Vagina (tissue), 2 donors: ENCODE measurements around the gene RNF212B.
"Not testable (repeated sequence)": the region's sequence is repeated elsewhere in the genome, so short reads cannot be mapped to it uniquely, and the experiment has no call there.

ENCODE experiments used
- POLR2A ChIP-seq, 2 donors: fragments of 450-650 bp; IDR thresholded peaks; one replicate each; pipeline ENCODE4 v1.6.1; 2017; ENCODE audit warnings: antibody characterized with exemption in 2 of 2, mild to moderate bottlenecking in 2 of 2, moderate library complexity in 2 of 2
- TF ChIP-seq, protein P1 (sequence below), 3 experiments: fragments of 450-650 bp in 2 of 3; fragments of 200-600 bp in 1 of 3; sonication (generic) in 1 of 3; IDR thresholded peaks; one replicate each; pipeline ENCODE4 v1.5.1; 2017 to 2019; ENCODE audit warnings: antibody characterized with exemption in 3 of 3, mild to moderate bottlenecking in 2 of 3, moderate library complexity in 2 of 3

DNA sequence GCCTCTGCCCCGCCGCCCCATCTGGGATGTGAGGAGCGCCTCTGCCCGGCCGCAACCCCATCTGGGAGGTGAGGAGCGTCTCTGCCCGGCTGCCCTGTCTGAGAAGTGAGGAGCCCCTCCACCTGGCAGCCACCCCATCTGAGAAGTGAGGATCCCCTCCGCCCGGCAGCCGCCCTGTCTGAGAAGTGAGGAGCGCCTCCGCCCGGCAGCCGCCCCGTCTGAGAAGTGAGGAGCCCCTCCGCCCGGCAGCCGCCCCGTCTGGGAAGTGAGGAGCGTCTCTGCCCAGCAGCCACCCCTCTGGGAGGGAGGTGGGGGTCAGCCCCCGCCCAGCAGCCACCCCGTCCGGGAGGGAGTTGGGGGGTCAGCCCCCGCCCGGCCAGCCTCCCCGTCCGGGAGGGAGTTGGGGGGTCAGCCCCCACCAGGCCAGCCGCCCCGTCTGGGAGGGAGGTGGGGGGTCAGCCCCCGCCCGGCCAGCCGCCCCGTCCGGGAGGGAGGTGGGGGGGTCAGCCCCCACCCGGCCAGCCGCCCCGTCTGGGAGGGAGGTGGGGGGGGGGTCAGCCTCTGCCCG, 5.4 kb upstream of the RNF212B start:
- TF ChIP-seq POLR2A (IDR thresholded peaks at IDR 0.05): not testable (repeated sequence)
- TF ChIP-seq, protein P1, sequence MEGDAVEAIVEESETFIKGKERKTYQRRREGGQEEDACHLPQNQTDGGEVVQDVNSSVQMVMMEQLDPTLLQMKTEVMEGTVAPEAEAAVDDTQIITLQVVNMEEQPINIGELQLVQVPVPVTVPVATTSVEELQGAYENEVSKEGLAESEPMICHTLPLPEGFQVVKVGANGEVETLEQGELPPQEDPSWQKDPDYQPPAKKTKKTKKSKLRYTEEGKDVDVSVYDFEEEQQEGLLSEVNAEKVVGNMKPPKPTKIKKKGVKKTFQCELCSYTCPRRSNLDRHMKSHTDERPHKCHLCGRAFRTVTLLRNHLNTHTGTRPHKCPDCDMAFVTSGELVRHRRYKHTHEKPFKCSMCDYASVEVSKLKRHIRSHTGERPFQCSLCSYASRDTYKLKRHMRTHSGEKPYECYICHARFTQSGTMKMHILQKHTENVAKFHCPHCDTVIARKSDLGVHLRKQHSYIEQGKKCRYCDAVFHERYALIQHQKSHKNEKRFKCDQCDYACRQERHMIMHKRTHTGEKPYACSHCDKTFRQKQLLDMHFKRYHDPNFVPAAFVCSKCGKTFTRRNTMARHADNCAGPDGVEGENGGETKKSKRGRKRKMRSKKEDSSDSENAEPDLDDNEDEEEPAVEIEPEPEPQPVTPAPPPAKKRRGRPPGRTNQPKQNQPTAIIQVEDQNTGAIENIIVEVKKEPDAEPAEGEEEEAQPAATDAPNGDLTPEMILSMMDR (IDR thresholded peaks at IDR 0.05): not testable (repeated sequence)
